Measurements from ENCODE around the gene LRFN5. TPM values are rescaled to one million over a fixed set of nuclear protein-coding genes. Genes with fewer than 3 reads are reported as not detected.

The LRFN5 gene
- total and polyA plus RNA-seq, 2 of the 13 experiments (the other 11 are each of a cell fraction or from before 2014, with no cell fraction given), result not detected

DNA sequence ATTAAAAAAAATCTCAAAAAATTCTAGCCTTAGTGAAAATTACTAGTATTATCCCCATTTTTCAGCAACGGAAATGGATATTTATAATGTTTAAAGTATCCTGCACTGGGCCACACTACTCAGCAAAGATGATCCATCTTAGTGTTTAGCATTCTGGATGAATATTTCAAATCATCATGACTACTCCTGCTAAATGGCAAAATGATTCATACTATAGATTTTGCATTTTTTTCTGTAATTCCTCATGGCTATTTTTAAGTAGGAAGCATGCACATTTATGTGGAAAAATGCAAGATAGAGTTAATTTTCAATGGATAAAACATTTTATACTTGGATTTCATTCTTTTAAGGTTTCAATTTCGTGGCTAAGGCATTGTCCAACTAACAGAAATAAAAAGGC lies 59.6 kb downstream of the LRFN5 start:
- intact Hi-C loops (cut with micrococcal nuclease; ENCODE audit: unreplicated experiment) (no loop called here), in situ Hi-C loops (cut with HindIII; ENCODE audit: extremely low pct_ligation_motif_present, low pct_unique_long_range_greater_than_20kb) (no loop called here)
- Histone ChIP-seq H4K20me1 (ENCODE audit: insufficient read depth, low read length) (no peaks in the 10 kb centered on the region), H3K4me1 (ENCODE audit: insufficient read depth, low read length) (peaks cover 22% of the 10 kb centered on the region), H3K9ac (ENCODE audit: insufficient read depth, low read depth, low read length) (no peak overlapping the region), H3K4me3 (replicated peaks in 1 of 3; ENCODE audit: insufficient read depth in 1 of 3, low read depth in 2 of 3, low read length in 3 of 3) (no peak overlapping the region), H2AFZ (ENCODE audit: low read length) (no peak overlapping the region), H3K9me3 (ENCODE audit: low read length) (peaks cover 24% of the 10 kb centered on the region), H3K27me3 (ENCODE audit: control insufficient read depth in 1 of 2, insufficient read depth in 2 of 2, low read length in 2 of 2) (no peaks in the 10 kb centered on the region), H3K36me3 (replicated peaks in 1 of 2; ENCODE audit: control insufficient read depth in 1 of 2, insufficient read depth in 2 of 2, low read length in 2 of 2) (no peaks in the 10 kb centered on the region), H3K79me2 (ENCODE audit: insufficient read depth, low read length) (no peaks in the 10 kb centered on the region), H3K4me2 (ENCODE audit: low read depth, low read length) (no peak overlapping the region), H3K27ac (ENCODE audit: extremely low read length, insufficient read depth, low read length) (no peak overlapping the region)
- no peak for ATAC-seq
- 21% methylated on average over 2 of the region's 2 CpGs for WGBS (ENCODE audit: low lambda C conversion rate)
- ChIA-PET CTCF (ENCODE audit: low intra/inter-chr PET ratio, low total read pairs) (no interaction called here), POLR2A (no interaction called here)
- TF ChIP-seq GATAD1 (CRISPR knock-in tag; IDR thresholded peaks at IDR 0.05), result no peak
- no peak for TF ChIP-seq SMARCE1 (IDR thresholded peaks at IDR 0.05; ENCODE audit: borderline replicate concordance)
- no peak for TF ChIP-seq FOXO1 (CRISPR knock-in tag; IDR thresholded peaks at IDR 0.05)
- TF ChIP-seq ZNF749 (CRISPR knock-in tag; IDR thresholded peaks at IDR 0.05; ENCODE audit: borderline replicate concordance), result no peak
- no peak for TF ChIP-seq PAF1 (CRISPR knock-in tag; IDR thresholded peaks at IDR 0.05)
- TF ChIP-seq, protein P1, sequence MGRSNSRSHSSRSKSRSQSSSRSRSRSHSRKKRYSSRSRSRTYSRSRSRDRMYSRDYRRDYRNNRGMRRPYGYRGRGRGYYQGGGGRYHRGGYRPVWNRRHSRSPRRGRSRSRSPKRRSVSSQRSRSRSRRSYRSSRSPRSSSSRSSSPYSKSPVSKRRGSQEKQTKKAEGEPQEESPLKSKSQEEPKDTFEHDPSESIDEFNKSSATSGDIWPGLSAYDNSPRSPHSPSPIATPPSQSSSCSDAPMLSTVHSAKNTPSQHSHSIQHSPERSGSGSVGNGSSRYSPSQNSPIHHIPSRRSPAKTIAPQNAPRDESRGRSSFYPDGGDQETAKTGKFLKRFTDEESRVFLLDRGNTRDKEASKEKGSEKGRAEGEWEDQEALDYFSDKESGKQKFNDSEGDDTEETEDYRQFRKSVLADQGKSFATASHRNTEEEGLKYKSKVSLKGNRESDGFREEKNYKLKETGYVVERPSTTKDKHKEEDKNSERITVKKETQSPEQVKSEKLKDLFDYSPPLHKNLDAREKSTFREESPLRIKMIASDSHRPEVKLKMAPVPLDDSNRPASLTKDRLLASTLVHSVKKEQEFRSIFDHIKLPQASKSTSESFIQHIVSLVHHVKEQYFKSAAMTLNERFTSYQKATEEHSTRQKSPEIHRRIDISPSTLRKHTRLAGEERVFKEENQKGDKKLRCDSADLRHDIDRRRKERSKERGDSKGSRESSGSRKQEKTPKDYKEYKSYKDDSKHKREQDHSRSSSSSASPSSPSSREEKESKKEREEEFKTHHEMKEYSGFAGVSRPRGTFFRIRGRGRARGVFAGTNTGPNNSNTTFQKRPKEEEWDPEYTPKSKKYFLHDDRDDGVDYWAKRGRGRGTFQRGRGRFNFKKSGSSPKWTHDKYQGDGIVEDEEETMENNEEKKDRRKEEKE (IDR thresholded peaks at IDR 0.05), result no peak
- TF ChIP-seq ARNTL (CRISPR knock-in tag; IDR thresholded peaks at IDR 0.05), result no peak
- TF ChIP-seq SIN3A (IDR thresholded peaks at IDR 0.05; ENCODE audit: borderline replicate concordance, low read depth, low read length), result no peak
- TF ChIP-seq GPN1 (CRISPR knock-in tag; IDR thresholded peaks at IDR 0.05; ENCODE audit: borderline replicate concordance), result no peak
- no peak for TF ChIP-seq SMARCC2 (IDR thresholded peaks at IDR 0.05)
- TF ChIP-seq, protein P2, sequence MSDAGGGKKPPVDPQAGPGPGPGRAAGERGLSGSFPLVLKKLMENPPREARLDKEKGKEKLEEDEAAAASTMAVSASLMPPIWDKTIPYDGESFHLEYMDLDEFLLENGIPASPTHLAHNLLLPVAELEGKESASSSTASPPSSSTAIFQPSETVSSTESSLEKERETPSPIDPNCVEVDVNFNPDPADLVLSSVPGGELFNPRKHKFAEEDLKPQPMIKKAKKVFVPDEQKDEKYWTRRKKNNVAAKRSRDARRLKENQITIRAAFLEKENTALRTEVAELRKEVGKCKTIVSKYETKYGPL (CRISPR knock-in tag; IDR thresholded peaks at IDR 0.05), result no peak
- no peak for TF ChIP-seq ZNF83 (CRISPR knock-in tag; IDR thresholded peaks at IDR 0.05; ENCODE audit: borderline replicate concordance)
- TF ChIP-seq ZNF616 (CRISPR knock-in tag; IDR thresholded peaks at IDR 0.05; ENCODE audit: low read depth), result no peak
- TF ChIP-seq, protein P3, sequence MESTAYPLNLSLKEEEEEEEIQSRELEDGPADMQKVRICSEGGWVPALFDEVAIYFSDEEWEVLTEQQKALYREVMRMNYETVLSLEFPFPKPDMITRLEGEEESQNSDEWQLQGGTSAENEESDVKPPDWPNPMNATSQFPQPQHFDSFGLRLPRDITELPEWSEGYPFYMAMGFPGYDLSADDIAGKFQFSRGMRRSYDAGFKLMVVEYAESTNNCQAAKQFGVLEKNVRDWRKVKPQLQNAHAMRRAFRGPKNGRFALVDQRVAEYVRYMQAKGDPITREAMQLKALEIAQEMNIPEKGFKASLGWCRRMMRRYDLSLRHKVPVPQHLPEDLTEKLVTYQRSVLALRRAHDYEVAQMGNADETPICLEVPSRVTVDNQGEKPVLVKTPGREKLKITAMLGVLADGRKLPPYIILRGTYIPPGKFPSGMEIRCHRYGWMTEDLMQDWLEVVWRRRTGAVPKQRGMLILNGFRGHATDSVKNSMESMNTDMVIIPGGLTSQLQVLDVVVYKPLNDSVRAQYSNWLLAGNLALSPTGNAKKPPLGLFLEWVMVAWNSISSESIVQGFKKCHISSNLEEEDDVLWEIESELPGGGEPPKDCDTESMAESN (CRISPR knock-in tag; conservative IDR thresholded peaks at IDR 0.05), result no peak
- TF ChIP-seq, protein P4, sequence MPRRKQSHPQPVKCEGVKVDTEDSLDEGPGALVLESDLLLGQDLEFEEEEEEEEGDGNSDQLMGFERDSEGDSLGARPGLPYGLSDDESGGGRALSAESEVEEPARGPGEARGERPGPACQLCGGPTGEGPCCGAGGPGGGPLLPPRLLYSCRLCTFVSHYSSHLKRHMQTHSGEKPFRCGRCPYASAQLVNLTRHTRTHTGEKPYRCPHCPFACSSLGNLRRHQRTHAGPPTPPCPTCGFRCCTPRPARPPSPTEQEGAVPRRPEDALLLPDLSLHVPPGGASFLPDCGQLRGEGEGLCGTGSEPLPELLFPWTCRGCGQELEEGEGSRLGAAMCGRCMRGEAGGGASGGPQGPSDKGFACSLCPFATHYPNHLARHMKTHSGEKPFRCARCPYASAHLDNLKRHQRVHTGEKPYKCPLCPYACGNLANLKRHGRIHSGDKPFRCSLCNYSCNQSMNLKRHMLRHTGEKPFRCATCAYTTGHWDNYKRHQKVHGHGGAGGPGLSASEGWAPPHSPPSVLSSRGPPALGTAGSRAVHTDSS (CRISPR knock-in tag; conservative IDR thresholded peaks at IDR 0.05), result no peak
- TF ChIP-seq MXI1 (IDR thresholded peaks at IDR 0.05; ENCODE audit: borderline replicate concordance, low read depth, low read length), result no peak
- BruUV-seq (replicated peaks), result no TSS peak
- DNase-seq (ENCODE audit: low spot score), result no peak
- FAIRE-seq, result no peak

Measured in HepG2 (cell line).